ENCODE data around the gene TXNDC11. TPM values are rescaled to one million over a fixed set of nuclear protein-coding genes. Genes with fewer than 3 reads are reported as not detected.

Gene TXNDC11
- total RNA-seq, 4 donors from 2014 or later = 27.7 to 47.8 (median 40.0) TPM

DNA sequence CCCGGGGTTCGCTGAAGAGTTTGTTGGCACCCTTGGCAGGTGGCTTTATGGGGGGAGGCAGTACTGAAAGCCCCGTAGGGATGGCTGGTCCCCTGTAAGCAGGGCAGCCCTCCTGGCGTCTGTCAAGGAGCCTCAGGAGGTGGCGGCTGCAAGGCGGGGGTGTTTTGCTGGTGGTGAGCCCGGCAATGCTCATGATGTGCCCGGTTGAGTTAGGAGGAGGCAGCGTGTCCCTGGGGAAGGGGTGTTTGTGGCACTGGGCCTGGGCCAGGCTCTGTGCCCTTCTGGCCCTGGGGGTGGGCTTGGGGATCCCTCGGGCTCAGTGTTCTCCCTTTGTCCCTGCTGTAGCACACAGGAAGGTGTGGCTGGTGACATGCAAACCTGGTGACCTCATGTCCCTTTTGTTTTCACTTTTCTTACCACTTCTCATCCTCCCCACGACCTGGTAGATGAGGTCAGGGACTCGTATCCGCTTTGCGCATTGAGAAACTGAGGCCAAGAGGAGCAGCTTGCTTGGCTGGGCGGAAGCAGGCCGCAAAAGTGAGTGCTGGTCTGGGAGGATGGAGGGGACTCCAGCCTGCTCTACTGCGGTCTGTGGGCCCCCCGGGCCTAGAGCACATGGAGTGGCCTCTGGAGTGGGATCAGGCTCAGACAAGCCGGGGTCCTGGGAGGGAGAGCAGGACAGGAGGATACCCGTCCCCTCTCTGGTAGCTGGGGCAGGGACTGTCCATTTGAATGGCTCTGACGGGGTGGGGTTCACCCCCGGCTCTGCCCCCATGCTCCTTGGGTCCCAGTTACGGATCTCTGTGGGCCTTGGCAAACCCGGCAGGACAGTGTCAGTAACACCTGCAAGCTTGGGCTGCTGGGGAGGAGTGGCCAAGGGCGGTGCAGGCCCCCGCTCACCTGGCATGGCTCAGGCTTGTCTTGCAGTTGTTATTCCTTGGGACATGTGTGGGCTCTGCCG, 72.2 kb downstream of the TXNDC11 start:
- TF ChIP-seq, protein P1, sequence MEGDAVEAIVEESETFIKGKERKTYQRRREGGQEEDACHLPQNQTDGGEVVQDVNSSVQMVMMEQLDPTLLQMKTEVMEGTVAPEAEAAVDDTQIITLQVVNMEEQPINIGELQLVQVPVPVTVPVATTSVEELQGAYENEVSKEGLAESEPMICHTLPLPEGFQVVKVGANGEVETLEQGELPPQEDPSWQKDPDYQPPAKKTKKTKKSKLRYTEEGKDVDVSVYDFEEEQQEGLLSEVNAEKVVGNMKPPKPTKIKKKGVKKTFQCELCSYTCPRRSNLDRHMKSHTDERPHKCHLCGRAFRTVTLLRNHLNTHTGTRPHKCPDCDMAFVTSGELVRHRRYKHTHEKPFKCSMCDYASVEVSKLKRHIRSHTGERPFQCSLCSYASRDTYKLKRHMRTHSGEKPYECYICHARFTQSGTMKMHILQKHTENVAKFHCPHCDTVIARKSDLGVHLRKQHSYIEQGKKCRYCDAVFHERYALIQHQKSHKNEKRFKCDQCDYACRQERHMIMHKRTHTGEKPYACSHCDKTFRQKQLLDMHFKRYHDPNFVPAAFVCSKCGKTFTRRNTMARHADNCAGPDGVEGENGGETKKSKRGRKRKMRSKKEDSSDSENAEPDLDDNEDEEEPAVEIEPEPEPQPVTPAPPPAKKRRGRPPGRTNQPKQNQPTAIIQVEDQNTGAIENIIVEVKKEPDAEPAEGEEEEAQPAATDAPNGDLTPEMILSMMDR (IDR thresholded peaks at IDR 0.05) = no peak
- no peak for TF ChIP-seq POLR2A (IDR thresholded peaks at IDR 0.05)
- no peak for DNase-seq (ENCODE audit: low spot score in 2 of 2)
- 51 to 52% methylated on average over 25 to 26 of the region's 27 CpGs for WGBS, 2 donors
- intact Hi-C loops (cut with DNase I; ENCODE audit: low total_unique reads) = no loop called here
- no peak overlapping the region for H3K4me3 ChIP-seq (ENCODE audit: low read depth, poor library complexity, severe bottlenecking)

- TF ChIP-seq, protein P1 (IDR thresholded peaks at IDR 0.05) = no peak
- TF ChIP-seq POLR2A (IDR thresholded peaks at IDR 0.05) = no peak
- intact Hi-C loops (cut with DNase I; ENCODE audit: low total_unique reads) = no loop called here
- H3K4me3 ChIP-seq (ENCODE audit: low read depth, poor library complexity, severe bottlenecking) = peak overlapping the region; percentile 65
- 29 to 30% methylated on average over 18 to 19 of the region's 22 CpGs for WGBS, 2 donors
- DNase-seq (ENCODE audit: low spot score in 2 of 2) = peak; percentile 53 to 94
Observed at GRCh38 chr16:11669380-11670146, 73.1 kb downstream of the TXNDC11 start.

DNA sequence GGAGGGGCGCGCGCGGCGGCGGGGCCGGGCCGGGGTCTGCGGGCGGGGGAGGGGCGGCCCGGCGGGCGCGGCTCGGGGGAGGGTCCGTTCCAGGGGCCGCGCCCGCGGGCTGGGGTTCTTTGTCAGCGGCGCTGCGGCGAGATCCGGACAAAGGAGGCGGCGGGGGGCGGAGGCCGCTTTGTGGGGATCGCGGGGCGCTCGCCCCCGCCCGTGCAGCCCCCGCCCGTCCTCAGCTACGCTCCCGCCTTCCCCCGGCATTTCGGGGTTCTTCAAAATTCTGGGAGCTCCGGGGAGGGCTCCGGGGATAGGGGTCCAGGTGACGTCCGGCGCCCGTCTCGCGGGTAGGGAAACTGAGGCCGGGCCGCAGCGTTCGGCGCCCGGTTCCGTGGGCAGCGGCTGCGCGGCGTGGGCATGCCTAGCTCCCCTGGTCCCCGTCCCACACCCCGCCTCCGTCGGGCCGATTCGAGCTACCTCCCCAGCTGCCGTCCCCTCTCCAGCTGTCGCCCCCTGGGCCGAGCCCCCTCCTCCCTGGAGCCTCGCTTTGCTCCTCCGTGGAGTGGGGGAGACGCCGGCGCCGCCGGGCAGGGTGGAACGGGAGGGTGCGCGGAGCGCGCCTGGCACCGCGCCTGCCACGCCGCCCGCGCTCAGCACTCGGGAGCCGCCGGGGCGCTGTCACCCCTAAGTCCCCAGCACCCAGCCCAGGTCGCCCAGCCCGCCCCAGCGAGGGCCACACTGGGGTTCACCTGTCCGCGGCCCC, 73.9 kb downstream of the TXNDC11 start:
- intact Hi-C loops (cut with DNase I; ENCODE audit: low total_unique reads) = no loop called here
- TF ChIP-seq, protein P1 (IDR thresholded peaks at IDR 0.05) = no peak
- no peak for TF ChIP-seq POLR2A (IDR thresholded peaks at IDR 0.05)
- WGBS, 2 donors = 0% methylated on average over 19 to 53 of the region's 97 CpGs
- peak overlapping the region; percentile 65 for H3K4me3 ChIP-seq (ENCODE audit: low read depth, poor library complexity, severe bottlenecking)
- DNase-seq (ENCODE audit: low spot score in 2 of 2) = no peak

GRCh38 chr16:11667824-11668622, 74.6 kb downstream of the TXNDC11 start, which contains the start of gene SNN:
TSS of gene SNN (plus strand) at chr16:11668455. CDS start at chr16:11676060, 7,605 bp downstream.
- intact Hi-C loops (cut with DNase I; ENCODE audit: low total_unique reads) = no loop called here
- H3K4me3 ChIP-seq (ENCODE audit: low read depth, poor library complexity, severe bottlenecking) = peak within 1 kb of the TSS; percentile 65
- peak; percentile 76 to 97 for DNase-seq (ENCODE audit: low spot score in 2 of 2)
- WGBS, 2 donors = 18 to 27% methylated on average over 27 to 31 of the region's 93 CpGs
- TF ChIP-seq POLR2A (IDR thresholded peaks at IDR 0.05) = no peak
- TF ChIP-seq, protein P1 (IDR thresholded peaks at IDR 0.05) = no peak

All from lower leg skin (tissue), 4 donors.